Panc1 (cell line): ENCODE data around the gene ADARB2. TPM values are rescaled to one million over a fixed set of nuclear protein-coding genes. Genes with fewer than 3 reads are reported as not detected.

Source experiments
- ATAC-seq: fragments of 200-7000 bp; cut with Tn5 transposase; 2 replicates; pipeline ENCODE4 v1.9.1; 2020; ENCODE audit warnings: mild to moderate bottlenecking, moderate library complexity
- BruUV-seq: library from RNA; stranded (reverse); fragments of 400-500 nt; replicated peaks from 2 replicates; lab custom pipeline; 2021; lab: Mats Ljungman, UMichigan
- CTCF ChIA-PET: fragments of 300-600 bp; sonication (Branson Sonifier 250); formaldehyde crosslinking; loops from one replicate; lab custom pipeline; 2022; ENCODE audit warnings: antibody characterized with exemption; lab: Charles Lee
- POLR2A ChIA-PET: fragments of 300-600 bp; sonication (Branson Sonifier 250); formaldehyde crosslinking; loops from one replicate; lab custom pipeline; 2022; ENCODE audit warnings: antibody characterized with exemption; lab: Charles Lee
- DNase-seq: peaks from one replicate; pipeline ENCODE4 v3.0.0-alpha.2; 2010; ENCODE audit warnings: low read depth, low spot score
- H3K27ac ChIP-seq: 2 replicates; pipeline ENCODE4 v1.5.1; 2011; ENCODE audit warnings: mild to moderate bottlenecking, low read length, inconsistent platforms
- H3K27me3 ChIP-seq: fragments of 200-500 bp; sonication (Bioruptor generic); 2 replicates; pipeline ENCODE4 v1.6.0; 2014; ENCODE audit warnings: low read length, inconsistent platforms; ENCODE audit not compliant: control insufficient read depth, insufficient read depth
- H3K36me3 ChIP-seq: fragments of 200-500 bp; sonication (Bioruptor generic); 2 replicates; pipeline ENCODE4 v1.5.1; 2014; ENCODE audit warnings: inconsistent platforms, mild to moderate bottlenecking, low read length, moderate library complexity; ENCODE audit not compliant: control insufficient read depth, insufficient read depth
- H3K4me1 ChIP-seq: 2 replicates; pipeline ENCODE4 v1.5.1; 2011; ENCODE audit warnings: inconsistent platforms, mild to moderate bottlenecking, low read length, moderate library complexity; ENCODE audit not compliant: control insufficient read depth, insufficient read depth
- H3K4me3 ChIP-seq, 2 experiments: 2 replicates each; pipeline ENCODE4 v1.5.1; 2011 to 2012; ENCODE audit warnings: low read depth in 2 of 2, low read length in 2 of 2, mild to moderate bottlenecking in 2 of 2, inconsistent platforms in 1 of 2, moderate library complexity in 1 of 2
- H3K9me3 ChIP-seq: fragments of 200-500 bp; sonication (Bioruptor generic); 2 replicates; pipeline ENCODE4 v1.5.1; 2014; ENCODE audit warnings: low read depth, mild to moderate bottlenecking, inconsistent platforms, low read length, moderate library complexity; ENCODE audit not compliant: control insufficient read depth, insufficient read depth
- CTCF ChIP-seq: fragments of 450-650 bp; IDR thresholded peaks from 2 replicates; pipeline ENCODE4 v1.5.1; 2017; ENCODE audit warnings: mild to moderate bottlenecking
- POLR2AphosphoS5 ChIP-seq: IDR thresholded peaks from 2 replicates; pipeline ENCODE4 v1.6.1; 2012; ENCODE audit warnings: mild to moderate bottlenecking, low read depth, low read length, moderate library complexity
- SIN3A ChIP-seq: IDR thresholded peaks from 2 replicates; pipeline ENCODE4 v1.6.1; 2012; ENCODE audit warnings: low read depth, mild to moderate bottlenecking, low read length, moderate library complexity, borderline replicate concordance; ENCODE audit not compliant: insufficient read depth
- TCF7L2 ChIP-seq: IDR thresholded peaks from 2 replicates; pipeline ENCODE4 v1.6.1; 2011; ENCODE audit warnings: mild to moderate bottlenecking, low read depth, low read length, inconsistent platforms
- in situ Hi-C: cut with HindIII; loops from 2 replicates; pipeline ENCODE4 v1.10.0; 2016; ENCODE audit warnings: low sequenced_read_pairs, low pct_unique_long_range_greater_than_20kb
- intact Hi-C: fragments of 100-400 bp; cut with micrococcal nuclease; formaldehyde crosslinking; loops from one replicate; pipeline ENCODE4 v1.10.0; 2022; ENCODE audit not compliant: unreplicated experiment
- total RNA-seq: library from RNA; stranded (reverse); gene quantifications from one replicate; pipeline ENCODE4 v1.2.1, GENCODE V29; 2021; ENCODE audit not compliant: unreplicated experiment
- TF ChIP-seq, protein P1 (sequence below), 2 experiments: IDR thresholded peaks; 2 replicates each; pipeline ENCODE4 v1.6.1; 2011 to 2012; ENCODE audit warnings: low read depth in 2 of 2, control low read depth in 1 of 2, low read length in 1 of 2, mild to moderate bottlenecking in 1 of 2, moderate library complexity in 1 of 2; ENCODE audit not compliant: insufficient read depth in 1 of 2

ADARB2 gene
- total RNA-seq, 1 experiment from 2014 or later: 0.31 TPM

DNA sequence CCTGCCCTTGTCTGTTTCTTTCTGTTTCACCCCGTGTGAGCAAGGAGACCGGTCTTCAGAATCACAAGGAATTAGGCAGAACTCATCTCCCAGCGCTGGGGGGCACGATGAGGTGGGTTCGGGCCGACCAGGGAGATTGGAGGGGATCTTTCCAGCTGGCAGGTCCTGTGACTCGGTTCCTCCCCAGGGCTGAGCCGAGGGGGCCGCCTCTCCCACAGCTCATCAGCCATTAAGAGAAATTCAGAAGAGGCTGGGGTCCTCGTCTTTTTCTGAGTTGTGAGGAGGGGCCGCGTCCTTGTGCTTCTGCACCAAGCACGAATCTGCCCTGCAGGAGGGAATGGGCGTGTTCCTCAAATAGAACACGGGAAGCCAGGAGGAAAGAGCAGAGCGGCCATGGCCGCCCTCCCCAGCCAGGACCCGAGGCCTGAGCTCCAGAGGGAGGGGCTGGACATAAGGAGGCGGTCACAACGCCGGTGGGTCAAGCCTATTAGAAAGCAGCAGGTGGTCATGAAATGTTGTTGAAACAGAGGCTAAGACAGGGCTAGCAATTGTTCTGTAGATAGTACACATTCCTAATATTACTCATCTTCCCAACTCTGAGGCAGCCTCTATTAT, 125.3 kb downstream of the ADARB2 start:
- no peak overlapping the region for H3K4me3 ChIP-seq
- ChIA-PET CTCF (no interaction called here), POLR2A (no interaction called here)
- no peak for TF ChIP-seq TCF7L2
- no peak for TF ChIP-seq POLR2AphosphoS5
- no peak for TF ChIP-seq CTCF
- TF ChIP-seq, protein P1, sequence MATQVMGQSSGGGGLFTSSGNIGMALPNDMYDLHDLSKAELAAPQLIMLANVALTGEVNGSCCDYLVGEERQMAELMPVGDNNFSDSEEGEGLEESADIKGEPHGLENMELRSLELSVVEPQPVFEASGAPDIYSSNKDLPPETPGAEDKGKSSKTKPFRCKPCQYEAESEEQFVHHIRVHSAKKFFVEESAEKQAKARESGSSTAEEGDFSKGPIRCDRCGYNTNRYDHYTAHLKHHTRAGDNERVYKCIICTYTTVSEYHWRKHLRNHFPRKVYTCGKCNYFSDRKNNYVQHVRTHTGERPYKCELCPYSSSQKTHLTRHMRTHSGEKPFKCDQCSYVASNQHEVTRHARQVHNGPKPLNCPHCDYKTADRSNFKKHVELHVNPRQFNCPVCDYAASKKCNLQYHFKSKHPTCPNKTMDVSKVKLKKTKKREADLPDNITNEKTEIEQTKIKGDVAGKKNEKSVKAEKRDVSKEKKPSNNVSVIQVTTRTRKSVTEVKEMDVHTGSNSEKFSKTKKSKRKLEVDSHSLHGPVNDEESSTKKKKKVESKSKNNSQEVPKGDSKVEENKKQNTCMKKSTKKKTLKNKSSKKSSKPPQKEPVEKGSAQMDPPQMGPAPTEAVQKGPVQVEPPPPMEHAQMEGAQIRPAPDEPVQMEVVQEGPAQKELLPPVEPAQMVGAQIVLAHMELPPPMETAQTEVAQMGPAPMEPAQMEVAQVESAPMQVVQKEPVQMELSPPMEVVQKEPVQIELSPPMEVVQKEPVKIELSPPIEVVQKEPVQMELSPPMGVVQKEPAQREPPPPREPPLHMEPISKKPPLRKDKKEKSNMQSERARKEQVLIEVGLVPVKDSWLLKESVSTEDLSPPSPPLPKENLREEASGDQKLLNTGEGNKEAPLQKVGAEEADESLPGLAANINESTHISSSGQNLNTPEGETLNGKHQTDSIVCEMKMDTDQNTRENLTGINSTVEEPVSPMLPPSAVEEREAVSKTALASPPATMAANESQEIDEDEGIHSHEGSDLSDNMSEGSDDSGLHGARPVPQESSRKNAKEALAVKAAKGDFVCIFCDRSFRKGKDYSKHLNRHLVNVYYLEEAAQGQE (IDR thresholded peaks at IDR 0.05; ENCODE audit: insufficient read depth in 1 of 2, low read depth in 2 of 2, low read length in 1 of 2): no peak
- TF ChIP-seq SIN3A: no peak
- DNase-seq (no peak), ATAC-seq (no peak)
- BruUV-seq: no TSS peak
- H3K27ac ChIP-seq: no peak overlapping the region
- in situ Hi-C loops (no loop called here), intact Hi-C loops (no loop called here)
- no peaks in the 10 kb centered on the region for H3K36me3 ChIP-seq
- H3K9me3 ChIP-seq: no peaks in the 10 kb centered on the region
- H3K4me1 ChIP-seq: no peaks in the 10 kb centered on the region
- H3K27me3 ChIP-seq: peaks cover 6% of the 10 kb centered on the region

DNA sequence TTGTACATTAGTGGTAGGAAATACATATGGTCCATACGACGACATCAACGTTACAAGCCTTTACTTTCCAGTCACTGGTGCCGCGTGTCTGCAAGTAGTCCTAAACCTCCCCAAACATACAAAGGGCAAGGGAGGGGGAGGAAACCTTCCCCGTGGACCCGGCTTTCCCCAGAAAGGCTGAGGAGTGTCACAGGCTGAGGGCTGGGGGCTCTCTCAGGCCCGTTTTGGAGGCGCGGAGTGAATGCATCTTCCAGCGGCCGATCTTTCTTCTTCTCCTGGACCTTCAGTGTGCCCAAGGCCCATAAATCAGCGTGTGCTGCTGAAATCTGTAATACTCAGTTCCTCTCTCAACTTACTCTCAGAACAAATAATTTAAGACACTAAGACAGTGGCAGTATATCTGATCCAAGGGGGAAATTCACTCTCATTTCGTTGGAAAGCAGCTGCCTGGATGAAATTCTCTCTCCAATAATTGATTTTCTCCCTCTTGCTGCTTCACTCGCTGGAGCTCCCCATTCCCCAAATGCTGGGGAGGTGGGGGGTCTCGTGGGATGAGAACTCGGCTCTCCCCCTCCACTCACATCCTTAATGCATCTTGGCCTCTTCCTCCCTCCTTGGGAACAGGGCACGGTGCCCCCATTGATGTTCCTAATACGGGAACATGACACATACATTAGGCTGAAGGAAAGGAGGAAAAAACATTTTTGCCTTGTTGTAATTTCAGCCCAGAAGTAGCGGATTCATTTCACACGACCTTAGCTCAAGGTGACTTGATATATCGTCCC, 126.1 kb downstream of the ADARB2 start:
- no peak for TF ChIP-seq TCF7L2
- ChIA-PET POLR2A (no interaction called here), CTCF (no interaction called here)
- BruUV-seq: no TSS peak
- H3K4me3 ChIP-seq: no peak overlapping the region
- DNase-seq (no peak), ATAC-seq (no peak)
- H3K27me3 ChIP-seq: peaks cover 6% of the 10 kb centered on the region
- no peak overlapping the region for H3K27ac ChIP-seq
- H3K9me3 ChIP-seq: no peaks in the 10 kb centered on the region
- no peaks in the 10 kb centered on the region for H3K4me1 ChIP-seq
- in situ Hi-C loops: no loop called here
- intact Hi-C loops: no loop called here
- H3K36me3 ChIP-seq: no peaks in the 10 kb centered on the region

- intact Hi-C loops: no loop called here
- no TSS peak for BruUV-seq
- Histone ChIP-seq H3K9me3 (no peaks in the 10 kb centered on the region), H3K27ac (no peak overlapping the region), H3K4me3 (no peak overlapping the region), H3K27me3 (peaks cover 6% of the 10 kb centered on the region), H3K4me1 (no peaks in the 10 kb centered on the region), H3K36me3 (no peaks in the 10 kb centered on the region)
- CTCF ChIA-PET: no interaction called here
- DNase-seq: no peak
- in situ Hi-C loops: no loop called here
- ATAC-seq: no peak
- POLR2A ChIA-PET: no interaction called here
- no peak for TF ChIP-seq SIN3A
- TF ChIP-seq TCF7L2: no peak
- TF ChIP-seq, protein P1 (IDR thresholded peaks at IDR 0.05; ENCODE audit: insufficient read depth in 1 of 2, low read depth in 2 of 2, low read length in 1 of 2): no peak
- TF ChIP-seq CTCF: no peak
- TF ChIP-seq POLR2AphosphoS5: no peak
Observed at GRCh38 chr10:1609648-1609970, 127.7 kb downstream of the ADARB2 start.
